Activated naive CD8-positive, alpha-beta T cell treated with anti-CD3 and anti-CD28 coated beads, Interleukin-2, amount 10 ng/mL, durations not matched to agents 7 days and 5 days (primary cell): Measurements from ENCODE around the gene BCR. TPM values are rescaled to one million over a fixed set of nuclear protein-coding genes. Genes with fewer than 3 reads are reported as not detected.
A peak's percentile ranks its signal among the peaks of the same experiment; 100 is the strongest.

Experiments used
- ATAC-seq: fragments of 150-1000 bp; cut with Tn5 transposase; one replicate; pipeline ENCODE4 v1.10.0; 2021; ENCODE audit warnings: low read depth, moderate library complexity
- POLR2A ChIA-PET: fragments of 350-600 bp; sonication (Branson Sonifier 250); formaldehyde crosslinking; loops from one replicate; lab custom pipeline; 2021; ENCODE audit warnings: antibody characterized with exemption; lab: Charles Lee
- DNase-seq: peaks from one replicate; pipeline ENCODE4 v3.0.0; 2021
- H3K27ac Mint-ChIP-seq: one replicate; pipeline ENCODE4 v1.8.0; 2022; ENCODE audit warnings: mild to moderate bottlenecking, mixed read lengths
- H3K27me3 Mint-ChIP-seq: one replicate; pipeline ENCODE4 v1.8.0; 2022; ENCODE audit warnings: mild to moderate bottlenecking, moderate library complexity, mixed read lengths
- H3K36me3 Mint-ChIP-seq: one replicate; pipeline ENCODE4 v1.8.0; 2021; ENCODE audit warnings: mild to moderate bottlenecking, mixed read lengths
- H3K4me1 Mint-ChIP-seq: one replicate; pipeline ENCODE4 v1.8.0; 2021; ENCODE audit warnings: mixed read lengths
- H3K4me3 Mint-ChIP-seq: one replicate; pipeline ENCODE4 v1.8.0; 2022; ENCODE audit warnings: mild to moderate bottlenecking, moderate library complexity, mixed read lengths
- H3K9me3 Mint-ChIP-seq: one replicate; pipeline ENCODE4 v1.8.0; 2021; ENCODE audit warnings: mixed read lengths
- total RNA-seq, 2 experiments: library from RNA; stranded (reverse); gene quantifications; one replicate each; pipeline ENCODE4 v1.2.3, GENCODE V29; 2021

Gene BCR
- total RNA-seq, 2 experiments from 2014 or later: 36.2 to 39.2 TPM

GRCh38 chr22:23250785-23251363, 70.6 kb downstream of the BCR start:
- H3K27me3 Mint-ChIP-seq: no peaks in the 10 kb centered on the region
- H3K27ac Mint-ChIP-seq: no peak overlapping the region
- no peaks in the 10 kb centered on the region for H3K9me3 Mint-ChIP-seq
- H3K36me3 Mint-ChIP-seq: peaks cover 3% of the 10 kb centered on the region
- peaks cover 14% of the 10 kb centered on the region for H3K4me1 Mint-ChIP-seq
- DNase-seq (no peak), ATAC-seq (no peak)
- POLR2A ChIA-PET: no interaction called here
- no peak overlapping the region for H3K4me3 Mint-ChIP-seq

GRCh38 chr22:23251445-23252093, 71.3 kb downstream of the BCR start:
- peaks cover 14% of the 10 kb centered on the region for H3K4me1 Mint-ChIP-seq
- POLR2A ChIA-PET: no interaction called here
- DNase-seq (no peak), ATAC-seq (peak; percentile 19)
- H3K27ac Mint-ChIP-seq: no peak overlapping the region
- no peaks in the 10 kb centered on the region for H3K27me3 Mint-ChIP-seq
- peaks cover 3% of the 10 kb centered on the region for H3K36me3 Mint-ChIP-seq
- H3K9me3 Mint-ChIP-seq: no peaks in the 10 kb centered on the region
- no peak overlapping the region for H3K4me3 Mint-ChIP-seq

- H3K27ac Mint-ChIP-seq: no peak overlapping the region
- POLR2A ChIA-PET: no interaction called here
Observed at GRCh38 chr22:23253475-23254055, 73.3 kb downstream of the BCR start.

DNA sequence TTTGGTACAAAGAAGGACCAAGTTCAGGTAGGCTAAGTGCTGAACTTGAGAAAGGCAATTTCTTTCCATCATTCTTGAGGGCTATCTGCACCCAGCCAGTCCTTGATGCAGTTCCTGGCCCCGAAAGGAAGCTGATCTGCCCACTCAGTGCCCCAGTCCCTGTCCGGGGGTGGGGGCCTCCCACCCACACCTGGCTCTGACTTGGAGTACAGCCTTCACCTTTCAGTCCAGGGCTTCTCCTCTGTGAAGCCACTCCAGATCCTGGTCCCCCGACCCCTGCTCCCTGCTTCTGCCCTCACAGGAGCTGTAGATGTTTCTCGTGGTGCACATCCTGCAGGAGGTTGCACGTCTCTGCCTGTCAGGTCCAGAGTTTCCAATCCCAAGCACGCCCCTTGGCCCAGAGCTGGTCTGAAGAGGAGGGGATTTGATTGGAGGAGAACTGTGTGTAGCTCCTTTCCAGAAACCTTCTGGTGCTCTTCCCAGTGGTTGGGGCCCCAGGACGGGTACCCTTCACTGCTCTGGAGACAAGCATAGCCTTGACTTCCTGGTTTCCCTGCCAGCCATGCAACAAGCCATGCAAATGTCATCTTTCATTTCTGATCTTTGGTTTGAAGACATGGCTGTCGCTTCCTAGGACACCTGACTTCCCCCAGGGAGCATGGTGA, 75.3 kb downstream of the BCR start:
- ATAC-seq (no peak), DNase-seq (no peak)
- Mint-ChIP-seq H3K27ac (no peak overlapping the region), H3K9me3 (no peaks in the 10 kb centered on the region), H3K27me3 (no peaks in the 10 kb centered on the region), H3K36me3 (peaks cover 4% of the 10 kb centered on the region), H3K4me3 (no peak overlapping the region), H3K4me1 (peaks cover 5% of the 10 kb centered on the region)
- POLR2A ChIA-PET: no interaction called here

More at GRCh38 chr22:23253475-23254055, 73.3 kb downstream of the BCR start:
- peaks cover 11% of the 10 kb centered on the region for H3K4me1 Mint-ChIP-seq
- ATAC-seq (no peak), DNase-seq (no peak)
- H3K27me3 Mint-ChIP-seq: no peaks in the 10 kb centered on the region
- peaks cover 4% of the 10 kb centered on the region for H3K36me3 Mint-ChIP-seq
- no peak overlapping the region for H3K4me3 Mint-ChIP-seq
- H3K9me3 Mint-ChIP-seq: no peaks in the 10 kb centered on the region

DNA sequence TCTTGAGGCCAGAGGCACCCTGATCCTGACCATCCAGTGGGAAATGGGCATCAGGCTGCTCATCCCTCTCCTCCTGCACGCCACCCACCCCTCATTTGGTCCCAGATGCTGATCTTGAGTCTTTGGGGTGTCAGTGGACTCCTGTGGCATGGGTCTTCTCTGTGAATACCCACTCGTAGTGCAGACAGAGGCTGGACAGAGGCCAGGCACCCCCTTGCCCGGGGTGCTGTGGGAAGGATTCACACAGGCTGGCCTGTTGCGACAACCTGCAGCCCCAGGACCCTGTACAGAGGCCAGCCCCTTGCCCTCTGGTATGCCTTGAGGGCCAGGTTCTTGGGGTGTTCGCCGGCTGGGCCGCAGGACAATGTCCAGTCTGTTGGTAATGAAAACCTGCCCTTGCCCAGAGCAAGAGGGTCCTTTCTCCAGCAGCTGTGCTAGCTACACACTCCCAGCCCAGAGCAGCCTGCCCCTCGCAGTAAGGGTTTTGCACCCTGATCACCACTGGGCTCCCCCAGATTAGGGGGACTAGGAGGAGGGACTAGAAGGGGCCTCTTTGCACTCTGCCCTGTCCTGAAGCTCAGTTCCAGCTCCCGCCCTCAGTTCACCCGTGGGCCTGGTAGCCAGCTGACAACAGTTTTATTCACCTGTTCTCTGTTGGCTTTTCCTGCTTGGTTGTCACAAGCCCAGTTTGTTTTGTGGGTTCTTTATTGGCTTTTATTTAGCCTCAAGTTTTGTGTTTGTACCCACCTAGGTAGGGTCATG, 76.0 kb downstream of the BCR start:
- Mint-ChIP-seq H3K36me3 (peaks cover 4% of the 10 kb centered on the region), H3K9me3 (no peaks in the 10 kb centered on the region), H3K4me3 (no peak overlapping the region), H3K4me1 (peaks cover 5% of the 10 kb centered on the region), H3K27me3 (no peaks in the 10 kb centered on the region), H3K27ac (no peak overlapping the region)
- DNase-seq (no peak), ATAC-seq (no peak)
- POLR2A ChIA-PET: no interaction called here

DNA sequence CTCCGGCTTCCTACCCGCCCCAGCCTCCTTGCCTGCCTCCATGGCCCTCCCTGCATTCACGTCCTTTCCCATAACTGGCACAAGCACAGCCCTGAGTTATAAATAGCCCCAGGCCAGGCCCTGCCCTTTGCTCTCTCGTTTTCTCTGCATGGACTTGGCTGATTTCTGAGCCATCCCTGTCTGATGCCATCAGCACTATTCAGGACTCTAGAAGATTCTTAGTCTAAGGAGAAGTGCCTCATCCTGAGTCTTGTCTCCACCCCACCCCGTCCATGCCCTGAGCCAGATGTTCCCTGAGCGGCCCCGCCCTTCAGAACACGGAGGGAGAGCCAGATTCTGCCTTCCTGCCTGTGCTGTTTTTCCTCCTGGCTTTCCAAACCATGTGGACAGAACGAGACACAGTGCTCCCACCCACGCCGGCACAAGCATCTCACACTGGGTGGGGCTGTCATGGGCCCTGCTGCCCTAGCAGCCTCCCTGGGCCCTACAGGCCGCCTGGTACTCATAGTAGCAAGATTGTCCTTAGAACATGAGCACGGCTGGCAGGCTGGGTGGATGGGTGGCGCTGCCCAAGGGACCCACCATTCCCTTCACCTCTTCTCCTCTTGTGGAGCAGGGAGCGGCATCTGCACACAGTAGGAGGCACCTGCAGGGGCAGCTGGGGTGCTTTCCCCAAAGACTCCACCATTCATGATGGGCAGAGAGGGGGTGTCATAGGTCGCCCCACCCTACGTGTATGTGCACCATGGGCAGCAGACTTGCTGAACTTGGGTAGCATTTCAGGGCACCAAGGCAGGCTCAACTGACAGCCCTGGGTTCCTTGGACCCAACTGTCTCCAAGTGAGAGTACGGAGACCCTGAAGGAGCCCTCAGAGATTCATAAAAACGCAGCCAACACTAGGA, 76.9 kb downstream of the BCR start:
- POLR2A ChIA-PET: no interaction called here
- H3K27ac Mint-ChIP-seq: peak overlapping the region; percentile 71

DNA sequence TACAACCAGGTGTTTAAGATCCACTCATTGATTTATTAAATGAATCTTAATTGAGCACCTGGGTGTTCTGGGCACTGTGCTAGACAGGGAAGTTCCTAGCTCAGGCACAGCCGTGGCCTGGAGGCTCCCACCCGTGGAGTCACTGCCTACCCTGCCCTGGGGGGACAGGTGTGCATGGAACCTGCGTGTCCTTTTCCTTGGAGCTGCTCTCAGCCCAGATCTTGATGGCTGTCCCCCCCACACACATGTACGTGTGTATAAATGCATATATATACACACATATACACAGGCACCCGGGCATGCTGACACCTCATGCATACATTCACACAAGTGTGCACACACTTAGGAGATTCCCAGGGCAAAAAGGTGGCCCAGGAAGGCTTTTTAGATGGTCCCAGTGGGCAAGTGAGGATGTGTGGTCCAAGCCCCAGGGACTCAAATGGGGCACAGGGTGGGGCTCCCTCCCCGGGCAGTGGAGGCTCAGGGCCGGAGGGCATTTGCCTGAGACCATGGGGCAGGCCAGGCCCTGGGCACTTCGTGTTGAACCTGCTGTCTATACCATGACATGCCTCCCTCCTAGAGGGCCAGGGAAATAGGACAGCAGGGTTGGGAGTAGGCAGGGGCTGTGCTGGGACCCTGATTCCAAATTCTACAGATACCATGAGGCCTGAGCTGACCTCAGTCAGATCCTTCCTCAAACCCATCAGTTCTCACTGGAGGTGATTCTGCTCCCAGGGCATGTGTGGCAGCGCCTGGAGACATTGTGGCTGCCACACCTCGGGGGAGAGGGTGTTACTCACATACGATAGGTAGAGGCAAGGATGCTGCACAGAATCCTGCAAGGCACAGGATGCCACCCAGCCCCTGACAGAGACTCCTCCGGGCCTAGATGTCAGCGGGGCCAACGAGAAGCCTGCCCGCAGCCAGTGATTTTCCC, 77.8 kb downstream of the BCR start:
- ATAC-seq: no peak
- DNase-seq: no peak
- Mint-ChIP-seq H3K4me1 (peaks cover 5% of the 10 kb centered on the region), H3K36me3 (peaks cover 4% of the 10 kb centered on the region), H3K27me3 (no peaks in the 10 kb centered on the region), H3K27ac (no peak overlapping the region), H3K4me3 (no peak overlapping the region), H3K9me3 (no peaks in the 10 kb centered on the region)
- POLR2A ChIA-PET: no interaction called here

More for the DNA sequence above, 76.9 kb downstream of the BCR start:
- Mint-ChIP-seq H3K4me1 (peaks cover 5% of the 10 kb centered on the region), H3K9me3 (no peaks in the 10 kb centered on the region), H3K36me3 (peaks cover 4% of the 10 kb centered on the region), H3K27me3 (no peaks in the 10 kb centered on the region), H3K4me3 (no peak overlapping the region)
- DNase-seq (no peak), ATAC-seq (no peak)

DNA sequence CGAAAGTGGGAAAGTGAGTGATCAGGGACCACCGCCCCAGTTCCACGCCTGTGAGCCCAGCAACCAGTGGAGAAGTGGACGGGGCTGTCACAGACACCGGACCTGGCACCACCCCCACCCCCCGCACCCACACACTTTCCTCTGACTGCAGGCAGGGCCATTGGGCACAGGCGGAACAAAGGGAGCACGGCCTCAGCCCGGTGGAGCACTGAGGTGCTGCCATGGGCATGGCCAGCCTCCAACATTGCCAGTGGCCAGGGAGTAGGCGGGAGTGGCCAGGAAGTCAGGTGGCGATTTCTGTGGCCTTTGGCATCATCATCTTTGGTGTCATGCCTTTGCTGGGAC, 78.5 kb downstream of the BCR start:
- POLR2A ChIA-PET: no interaction called here
- H3K9me3 Mint-ChIP-seq: no peaks in the 10 kb centered on the region
- peaks cover 5% of the 10 kb centered on the region for H3K4me1 Mint-ChIP-seq
- ATAC-seq (no peak), DNase-seq (no peak)
- H3K27me3 Mint-ChIP-seq: no peaks in the 10 kb centered on the region
- H3K4me3 Mint-ChIP-seq: no peak overlapping the region
- H3K27ac Mint-ChIP-seq: no peak overlapping the region
- peaks cover 4% of the 10 kb centered on the region for H3K36me3 Mint-ChIP-seq

GRCh38 chr22:23259916-23260644, 79.8 kb downstream of the BCR start:
- Mint-ChIP-seq H3K4me1 (peaks cover 5% of the 10 kb centered on the region), H3K36me3 (peaks cover 2% of the 10 kb centered on the region), H3K9me3 (no peaks in the 10 kb centered on the region), H3K4me3 (no peak overlapping the region), H3K27me3 (no peaks in the 10 kb centered on the region), H3K27ac (no peak overlapping the region)
- no peak for DNase-seq
- no peak for ATAC-seq
- POLR2A ChIA-PET: no interaction called here

GRCh38 chr22:23260645-23261581, 80.6 kb downstream of the BCR start:
- no peak overlapping the region for H3K27ac Mint-ChIP-seq
- peaks cover 5% of the 10 kb centered on the region for H3K4me1 Mint-ChIP-seq
- POLR2A ChIA-PET: interaction anchor here (0.5 kb wide), 1 partner anchor 142 kb away, joined by 3 read pairs; no protein-coding TSS in a partner anchor
- ATAC-seq: no peak
- peaks cover 2% of the 10 kb centered on the region for H3K36me3 Mint-ChIP-seq
- no peak overlapping the region for H3K4me3 Mint-ChIP-seq
- no peaks in the 10 kb centered on the region for H3K27me3 Mint-ChIP-seq
- H3K9me3 Mint-ChIP-seq: no peaks in the 10 kb centered on the region
- no peak for DNase-seq
